H9 (cell line): ENCODE results near the gene PNKD. TPM values are rescaled to one million over a fixed set of nuclear protein-coding genes. Genes with fewer than 3 reads are reported as not detected.

ENCODE experiments used
- DNase-seq: peaks from one replicate; pipeline ENCODE4 v3.0.0-alpha.2; 2017
- H2AFZ ChIP-seq: one replicate; pipeline ENCODE4 v1.6.1; 2013; ENCODE audit warnings: mild to moderate bottlenecking, low read length, control low read depth, moderate library complexity
- H2AK5ac ChIP-seq: 2 replicates; pipeline ENCODE4 v1.6.1; 2013; ENCODE audit warnings: low read length, control low read depth, mixed read lengths; ENCODE audit not compliant: insufficient read length
- H2BK120ac ChIP-seq: one replicate; pipeline ENCODE4 v1.6.1; 2013; ENCODE audit warnings: low read depth, mild to moderate bottlenecking, low read length, control low read depth, inconsistent platforms; ENCODE audit not compliant: poor library complexity, severe bottlenecking
- H2BK12ac ChIP-seq: 2 replicates; pipeline ENCODE4 v1.6.1; 2013; ENCODE audit warnings: low read length, control low read depth, mixed read lengths, low read depth; ENCODE audit not compliant: insufficient read length
- H2BK15ac ChIP-seq: 2 replicates; pipeline ENCODE4 v1.6.1; 2013; ENCODE audit warnings: low read depth, low read length, control low read depth
- H2BK20ac ChIP-seq: one replicate; pipeline ENCODE4 v1.6.1; 2013; ENCODE audit warnings: low read depth, mild to moderate bottlenecking, low read length, control low read depth, inconsistent platforms; ENCODE audit not compliant: poor library complexity, severe bottlenecking
- H2BK5ac ChIP-seq: 2 replicates; pipeline ENCODE4 v1.6.1; 2013; ENCODE audit warnings: low read length, control low read depth, mixed read lengths; ENCODE audit not compliant: insufficient read length
- H3K14ac ChIP-seq: 2 replicates; pipeline ENCODE4 v1.6.1; 2013; ENCODE audit warnings: low read length, control low read depth; ENCODE audit not compliant: insufficient read depth
- H3K18ac ChIP-seq: 2 replicates; pipeline ENCODE4 v1.6.1; 2013; ENCODE audit warnings: low read depth, mild to moderate bottlenecking, mixed read lengths, low read length, control low read depth; ENCODE audit not compliant: insufficient read length
- H3K23ac ChIP-seq: 2 replicates; pipeline ENCODE4 v1.6.1; 2013; ENCODE audit warnings: low read length, control low read depth, mixed read lengths, low read depth; ENCODE audit not compliant: insufficient read length
- H3K23me2 ChIP-seq: 2 replicates; pipeline ENCODE4 v1.6.1; 2013; ENCODE audit warnings: low read depth, mild to moderate bottlenecking, mixed read lengths, low read length, control low read depth; ENCODE audit not compliant: insufficient read length, poor library complexity, severe bottlenecking
- H3K27ac ChIP-seq: 2 replicates; pipeline ENCODE4 v1.5.1; 2013; ENCODE audit warnings: low read length, control low read depth, mixed read lengths, low read depth; ENCODE audit not compliant: insufficient read length
- H3K27me3 ChIP-seq: 2 replicates; pipeline ENCODE4 v1.6.1; 2013; ENCODE audit warnings: low read length, control low read depth, inconsistent platforms; ENCODE audit not compliant: insufficient read depth
- H3K4ac ChIP-seq: 2 replicates; pipeline ENCODE4 v1.6.1; 2013; ENCODE audit warnings: low read depth, mild to moderate bottlenecking, control low read depth, inconsistent platforms, low read length, moderate library complexity
- H3K4me1 ChIP-seq: 2 replicates; pipeline ENCODE4 v1.6.1; 2013; ENCODE audit warnings: low read length, control low read depth, inconsistent platforms; ENCODE audit not compliant: insufficient read depth
- H3K4me2 ChIP-seq: 2 replicates; pipeline ENCODE4 v1.6.1; 2013; ENCODE audit warnings: low read length, control low read depth, mixed read lengths; ENCODE audit not compliant: insufficient read length, insufficient read depth
- H3K56ac ChIP-seq: 2 replicates; pipeline ENCODE4 v1.6.1; 2013; ENCODE audit warnings: low read depth, mild to moderate bottlenecking, mixed read lengths, low read length, control low read depth; ENCODE audit not compliant: insufficient read length
- H3K79me1 ChIP-seq: 2 replicates; pipeline ENCODE4 v1.6.1; 2013; ENCODE audit warnings: low read depth, mild to moderate bottlenecking, moderate library complexity, low read length, control low read depth, inconsistent platforms; ENCODE audit not compliant: insufficient read depth, poor library complexity, severe bottlenecking
- H3K79me2 ChIP-seq: 2 replicates; pipeline ENCODE4 v1.6.1; 2013; ENCODE audit warnings: low read length, control low read depth, inconsistent platforms; ENCODE audit not compliant: insufficient read depth
- H3K9ac ChIP-seq: 2 replicates; pipeline ENCODE4 v1.6.1; 2013; ENCODE audit warnings: low read length, control low read depth, mixed read lengths; ENCODE audit not compliant: insufficient read length; ENCODE audit errors: extremely low read depth
- H3K9me3 ChIP-seq: one replicate; pipeline ENCODE4 v1.6.1; 2013; ENCODE audit warnings: low read depth, low read length, inconsistent platforms; ENCODE audit not compliant: control insufficient read depth
- H3T11ph ChIP-seq: one replicate; pipeline ENCODE4 v1.6.1; 2013; ENCODE audit warnings: mild to moderate bottlenecking, low read length, control low read depth, inconsistent platforms
- H4K20me1 ChIP-seq: one replicate; pipeline ENCODE4 v1.6.1; 2013; ENCODE audit not compliant: control insufficient read depth, insufficient read length, insufficient read depth
- H4K5ac ChIP-seq: 2 replicates; pipeline ENCODE4 v1.6.1; 2013; ENCODE audit warnings: low read depth, mild to moderate bottlenecking, mixed read lengths, low read length, control low read depth; ENCODE audit not compliant: insufficient read length
- H4K8ac ChIP-seq: replicated peaks from 2 replicates; pipeline ENCODE4 v1.6.1; 2013; ENCODE audit warnings: low read length, control low read depth, mixed read lengths, low read depth; ENCODE audit not compliant: insufficient read length
- H4K91ac ChIP-seq: 2 replicates; pipeline ENCODE4 v1.6.1; 2013; ENCODE audit warnings: low read depth, mild to moderate bottlenecking, moderate library complexity, mixed read lengths, low read length, control low read depth; ENCODE audit not compliant: insufficient read length
- H3K27ac Mint-ChIP-seq, 3 experiments: 2 replicates in 2 of 3; 3 replicates in 1 of 3; pipeline ENCODE4 v1.8.0; 2020 to 2021; ENCODE audit warnings: mixed read lengths in 3 of 3, mild to moderate bottlenecking in 1 of 3, moderate library complexity in 1 of 3
- H3K27me3 Mint-ChIP-seq: 2 replicates; pipeline ENCODE4 v1.8.0; 2021; ENCODE audit warnings: low read depth, mild to moderate bottlenecking, moderate library complexity, mixed read lengths
- H3K36me3 Mint-ChIP-seq, 3 experiments: 2 replicates in 2 of 3; 3 replicates in 1 of 3; pipeline ENCODE4 v1.8.0; 2020 to 2021; ENCODE audit warnings: low read depth in 3 of 3, mixed read lengths in 3 of 3; ENCODE audit not compliant: insufficient read depth in 1 of 3
- H3K4me1 Mint-ChIP-seq, 2 experiments: 2 replicates each; pipeline ENCODE4 v1.8.0; 2020; ENCODE audit warnings: mixed read lengths in 2 of 2
- H3K4me3 Mint-ChIP-seq, 2 experiments: 2 replicates in 1 of 2; 3 replicates in 1 of 2; pipeline ENCODE4 v1.8.0; 2020 to 2021; ENCODE audit warnings: mild to moderate bottlenecking in 2 of 2, mixed read lengths in 2 of 2, moderate library complexity in 1 of 2
- H3K9me3 Mint-ChIP-seq, 2 experiments: 2 replicates in 1 of 2; 3 replicates in 1 of 2; pipeline ENCODE4 v1.8.0; 2020; ENCODE audit warnings: mild to moderate bottlenecking in 2 of 2, mixed read lengths in 2 of 2, moderate library complexity in 1 of 2
- CTCF ChIP-seq: fragments of 200-600 bp; sonication (generic); conservative IDR thresholded peaks from 3 replicates; pipeline ENCODE4 v1.8.0; 2021; ENCODE audit warnings: antibody characterized with exemption, mild to moderate bottlenecking
- WGBS: extraction: QIAGEN DNeasy Blood & Tissue Kit; methylation state at CpG from one replicate; pipeline ENCODE4 v1.1.7; 2013; ENCODE audit warnings: missing lambda C conversion rate, low lambda C conversion rate, mixed read lengths; ENCODE audit not compliant: insufficient read length; ENCODE audit errors: extremely low coverage; 5-methylcytosine and 5-hydroxymethylcytosine counted together
- total RNA-seq: library from RNA; stranded (reverse); gene quantifications from 2 replicates; pipeline ENCODE4 v1.2.1, GENCODE V29; 2021

PNKD gene
- total RNA-seq, 1 experiment from 2014 or later = 31.6 TPM

GRCh38 chr2:218393750-218394290 lies 123.5 kb downstream of the PNKD start:
- Histone ChIP-seq H3K9ac (no peak overlapping the region), H3K4me1 (no peaks in the 10 kb centered on the region; the same call in 1 of the 2 replicates), H2BK20ac (no peak overlapping the region), H2AK5ac (no peak overlapping the region), H3K79me1 (no peaks in the 10 kb centered on the region), H2AFZ (no peak overlapping the region), H3K18ac (no peak overlapping the region), H3K4me2 (no peak overlapping the region), H3K23ac (no peak overlapping the region), H4K91ac (no peak overlapping the region), H3T11ph (no peak overlapping the region), H4K20me1 (no peaks in the 10 kb centered on the region), H3K79me2 (no peaks in the 10 kb centered on the region), H2BK120ac (no peak overlapping the region), H2BK12ac (no peak overlapping the region), H3K9me3 (no peaks in the 10 kb centered on the region), H3K27ac (no peak overlapping the region), H2BK15ac (no peak overlapping the region), H3K14ac (no peak overlapping the region), H3K4ac (no peak overlapping the region), H4K8ac (no peak overlapping the region), H2BK5ac (no peak overlapping the region), H3K56ac (no peak overlapping the region), H4K5ac (no peak overlapping the region), H3K23me2 (peaks cover 28% of the 10 kb centered on the region), H3K27me3 (peaks cover 17% of the 10 kb centered on the region)
- no peaks in the 10 kb centered on the region; a peak in 1 of 5 replicates for H3K9me3 Mint-ChIP-seq
- WGBS = no CpG with 5 or more reads among the region's 8 CpGs
- H3K4me1 Mint-ChIP-seq = peaks cover 26 to 45% of the 10 kb centered on the region in 2 experiments
- TF ChIP-seq CTCF = no peak
- H3K4me3 Mint-ChIP-seq = peak overlapping the region in 1 of 2 experiments; percentile 15; a peak in 1 of 5 replicates
- peak; percentile 40 for DNase-seq
- peaks cover 41% of the 10 kb centered on the region for H3K27me3 Mint-ChIP-seq
- peak overlapping the region in 1 of 3 experiments; percentile 44; a peak in 1 of 7 replicates for H3K27ac Mint-ChIP-seq
- no peaks in the 10 kb centered on the region for H3K36me3 Mint-ChIP-seq
